H1 (cell line): ENCODE measurements around the gene PKP1. TPM values are rescaled to one million over a fixed set of nuclear protein-coding genes. Genes with fewer than 3 reads are reported as not detected.

Experiments used
- CTCF ChIA-PET: fragments of 300-600 bp; sonication (Branson Sonifier 250); formaldehyde crosslinking; loops from one replicate; lab custom pipeline; 2021; ENCODE audit not compliant: partially characterized antibody; lab: Charles Lee
- POLR2A ChIA-PET: fragments of 300-600 bp; sonication (Branson Sonifier 250); formaldehyde crosslinking; loops from one replicate; lab custom pipeline; 2021; ENCODE audit warnings: inconsistent platforms; ENCODE audit not compliant: partially characterized antibody; lab: Charles Lee
- DNase-seq, 2 experiments: peaks; one replicate each; pipeline versions ENCODE4 v3.0.0 to v3.0.0-alpha.2; 2010 to 2022; ENCODE audit warnings: low spot score in 2 of 2, low read depth in 1 of 2, mixed read lengths in 1 of 2
- FAIRE-seq: peaks from 2 replicates; lab custom pipeline; 2011; peaks lifted over from hg19 to GRCh38; lab: Jason Lieb, UNC
- H2AFZ ChIP-seq: 2 replicates; pipeline ENCODE4 v1.8.1; 2012; ENCODE audit warnings: low read length, inconsistent platforms
- H2AK5ac ChIP-seq: 2 replicates; pipeline ENCODE4 v1.6.1; 2013; ENCODE audit warnings: low read depth, low read length
- H2BK120ac ChIP-seq: replicated peaks from 2 replicates; pipeline ENCODE3; 2013; ENCODE audit warnings: low read depth, low read length, inconsistent platforms
- H2BK12ac ChIP-seq: 2 replicates; pipeline ENCODE4 v1.6.1; 2013; ENCODE audit warnings: low read depth, low read length
- H2BK15ac ChIP-seq: 2 replicates; pipeline ENCODE4 v1.6.1; 2013; ENCODE audit warnings: low read length
- H2BK20ac ChIP-seq: 2 replicates; pipeline ENCODE4 v1.6.1; 2013; ENCODE audit warnings: low read length
- H2BK5ac ChIP-seq: 2 replicates; pipeline ENCODE4 v1.6.1; 2013; ENCODE audit warnings: low read depth, low read length
- H3K14ac ChIP-seq: 2 replicates; pipeline ENCODE4 v1.6.1; 2013; ENCODE audit warnings: inconsistent platforms; ENCODE audit not compliant: insufficient read length
- H3K18ac ChIP-seq: 2 replicates; pipeline ENCODE4 v1.6.1; 2013; ENCODE audit warnings: low read length; ENCODE audit errors: extremely low read depth
- H3K23ac ChIP-seq: 2 replicates; pipeline ENCODE4 v1.6.1; 2013; ENCODE audit warnings: inconsistent platforms; ENCODE audit not compliant: insufficient read length
- H3K23me2 ChIP-seq: 2 replicates; pipeline ENCODE4 v1.6.1; 2013; ENCODE audit warnings: low read depth, low read length
- H3K27ac ChIP-seq: 2 replicates; pipeline ENCODE4 v1.6.1; 2011; ENCODE audit warnings: low read depth, low read length, inconsistent platforms
- H3K27me3 ChIP-seq, 4 experiments: replicated peaks in 1 of 4; 1 replicate in 1 of 4; 2 replicates in 3 of 4; pipeline versions ENCODE4 v1.6.1 to v1.8.1; 2011 to 2013; ENCODE audit warnings: low read length in 3 of 4, mild to moderate bottlenecking in 3 of 4, inconsistent platforms in 2 of 4, mixed read lengths in 2 of 4, moderate library complexity in 1 of 4; ENCODE audit not compliant: control insufficient read depth in 3 of 4, insufficient read depth in 3 of 4; ENCODE audit errors: extremely low read depth in 1 of 4
- H3K36me3 ChIP-seq, 4 experiments: 2 replicates each; pipeline versions ENCODE4 v1.6.1 to v1.8.1; 2011 to 2013; ENCODE audit warnings: mild to moderate bottlenecking in 4 of 4, low read length in 3 of 4, moderate library complexity in 2 of 4, control low read depth in 1 of 4, inconsistent platforms in 1 of 4; ENCODE audit not compliant: insufficient read depth in 4 of 4, control insufficient read depth in 2 of 4
- H3K4ac ChIP-seq: replicated peaks from 2 replicates; pipeline ENCODE3; 2013; ENCODE audit warnings: low read length, low read depth, mixed read lengths, inconsistent platforms; ENCODE audit not compliant: insufficient read length
- H3K4me1 ChIP-seq, 4 experiments: replicated peaks in 1 of 4; 1 replicate in 1 of 4; 2 replicates in 3 of 4; pipeline versions ENCODE4 v1.6.1 to v1.8.1; 2011 to 2013; ENCODE audit warnings: low read length in 3 of 4, inconsistent platforms in 2 of 4, mixed read lengths in 1 of 4; ENCODE audit not compliant: insufficient read depth in 4 of 4, control insufficient read depth in 3 of 4
- H3K4me2 ChIP-seq, 2 experiments: 2 replicates each; pipeline versions ENCODE4 v1.6.1 to v1.8.1; 2011 to 2013; ENCODE audit warnings: low read depth in 2 of 2, low read length in 2 of 2, control low read depth in 1 of 2, inconsistent platforms in 1 of 2, mild to moderate bottlenecking in 1 of 2; ENCODE audit not compliant: insufficient read depth in 1 of 2
- H3K4me3 ChIP-seq, 4 experiments: fragments of 200-600, 300-600 bp in 1 of 4; sonication (generic), shearing (Covaris generic), sonication (Bioruptor Twin) in 1 of 4; 2 replicates each; pipeline versions ENCODE4 v1.5.1 to v1.8.1; 2011 to 2016; ENCODE audit warnings: low read length in 4 of 4, low read depth in 3 of 4, control low read depth in 2 of 4, inconsistent platforms in 2 of 4, mild to moderate bottlenecking in 2 of 4, mixed read lengths in 1 of 4, moderate library complexity in 1 of 4; ENCODE audit not compliant: insufficient read depth in 2 of 4; ENCODE audit errors: extremely low read depth in 1 of 4
- H3K56ac ChIP-seq: replicated peaks from 2 replicates; pipeline ENCODE3; 2013; ENCODE audit warnings: low read depth, mild to moderate bottlenecking, mixed read lengths, low read length, inconsistent platforms; ENCODE audit not compliant: insufficient read length
- H3K79me1 ChIP-seq: 2 replicates; pipeline ENCODE4 v1.6.1; 2013; ENCODE audit warnings: low read depth, low read length, control low read depth
- H3K79me2 ChIP-seq, 2 experiments: 2 replicates each; pipeline versions ENCODE4 v1.6.1 to v1.8.1; 2012 to 2013; ENCODE audit warnings: low read length in 2 of 2, mild to moderate bottlenecking in 2 of 2, inconsistent platforms in 1 of 2; ENCODE audit not compliant: insufficient read depth in 2 of 2, control insufficient read depth in 1 of 2
- H3K9ac ChIP-seq, 4 experiments: replicated peaks in 1 of 4; 1 replicate in 1 of 4; 2 replicates in 3 of 4; pipeline versions ENCODE4 v1.6.1 to v1.8.1; 2011 to 2013; ENCODE audit warnings: low read depth in 3 of 4, low read length in 3 of 4, control low read depth in 2 of 4, mild to moderate bottlenecking in 2 of 4, moderate library complexity in 2 of 4, inconsistent platforms in 1 of 4; ENCODE audit errors: extremely low read depth in 1 of 4
- H3K9me3 ChIP-seq, 2 experiments: 2 replicates each; pipeline versions ENCODE4 v1.6.1 to v1.8.1; 2012 to 2013; ENCODE audit warnings: mild to moderate bottlenecking in 2 of 2, moderate library complexity in 2 of 2, control low read depth in 1 of 2, inconsistent platforms in 1 of 2, low read depth in 1 of 2, low read length in 1 of 2, mixed read lengths in 1 of 2; ENCODE audit not compliant: insufficient read depth in 2 of 2
- H4K20me1 ChIP-seq, 2 experiments: replicated peaks in 1 of 2; 2 replicates each; pipeline versions ENCODE3 to v1.8.1; 2011 to 2013; ENCODE audit warnings: inconsistent platforms in 2 of 2, low read length in 2 of 2, mild to moderate bottlenecking in 1 of 2; ENCODE audit not compliant: insufficient read depth in 2 of 2, control insufficient read depth in 1 of 2
- H4K5ac ChIP-seq: 2 replicates; pipeline ENCODE4 v1.6.1; 2013; ENCODE audit warnings: low read length, low read depth, mixed read lengths, inconsistent platforms; ENCODE audit not compliant: insufficient read length
- H4K8ac ChIP-seq: 2 replicates; pipeline ENCODE4 v1.8.0; 2013; ENCODE audit warnings: mild to moderate bottlenecking, moderate library complexity, low read length, inconsistent platforms; ENCODE audit not compliant: insufficient read depth; ENCODE audit errors: extremely low read depth
- H4K91ac ChIP-seq: replicated peaks from 2 replicates; pipeline ENCODE3; 2013; ENCODE audit warnings: low read length, mixed read lengths, inconsistent platforms; ENCODE audit not compliant: insufficient read length
- EP300 ChIP-seq, 2 experiments: IDR thresholded peaks; 1 replicate in 1 of 2; 2 replicates in 1 of 2; pipeline ENCODE4 v1.6.1; 2011 to 2012; ENCODE audit warnings: low read depth in 2 of 2, low read length in 2 of 2, mild to moderate bottlenecking in 2 of 2, borderline replicate concordance in 1 of 2, inconsistent platforms in 1 of 2, moderate library complexity in 1 of 2
- EZH2 ChIP-seq: fragments of 200-600 bp; sonication (generic); IDR thresholded peaks from 2 replicates; pipeline ENCODE4 v1.7.1; 2012; ENCODE audit warnings: low read depth, mild to moderate bottlenecking, moderate library complexity, low read length, inconsistent platforms; ENCODE audit not compliant: severe bottlenecking
- MAX ChIP-seq: IDR thresholded peaks from 2 replicates; pipeline ENCODE4 v1.6.1; 2012; ENCODE audit warnings: inconsistent platforms
- POLR2A ChIP-seq, 2 experiments: IDR thresholded peaks; 1 replicate in 1 of 2; 2 replicates in 1 of 2; pipeline ENCODE4 v1.6.1; 2011; ENCODE audit warnings: low read depth in 2 of 2, low read length in 2 of 2, mild to moderate bottlenecking in 2 of 2; ENCODE audit errors: control extremely low read depth in 1 of 2
- SRF ChIP-seq: IDR thresholded peaks from 2 replicates; pipeline ENCODE4 v1.6.1; 2011; ENCODE audit warnings: mild to moderate bottlenecking, low read depth, low read length, moderate library complexity
- TBP ChIP-seq: IDR thresholded peaks from 2 replicates; pipeline ENCODE4 v1.6.1; 2011; ENCODE audit warnings: low read depth, low read length, improper control_type of control experiment
- TEAD4 ChIP-seq: IDR thresholded peaks from 2 replicates; pipeline ENCODE4 v1.6.1; 2012; ENCODE audit warnings: low read depth, low read length, inconsistent platforms, mixed read lengths
- WGBS, 2 experiments: shearing (Covaris generic) in 1 of 2; methylation state at CpG; one replicate each; pipeline versions ENCODE4 v1.1.6 to v1.1.7; 2013 to 2015; ENCODE audit warnings: low lambda C conversion rate in 2 of 2, mixed read lengths in 2 of 2, inconsistent platforms in 1 of 2, low coverage in 1 of 2, missing lambda C conversion rate in 1 of 2; ENCODE audit not compliant: insufficient replicate concordance in 2 of 2, insufficient coverage in 1 of 2, insufficient read length in 1 of 2; ENCODE audit errors: extremely low coverage in 1 of 2, missing lambda C conversion rate in 1 of 2; 5-methylcytosine and 5-hydroxymethylcytosine counted together
- polyA plus RNA-seq, 7 experiments: library from polyadenylated mRNA; depleted of rRNA in 3 of 7; stranded (reverse) in 5 of 7; unstranded in 2 of 7; fragments of >200 nt in 5 of 7; fragments of 200-250 nt in 2 of 7; gene quantifications; 1 replicate in 5 of 7; 2 replicates in 1 of 7; 4 replicates in 1 of 7; pipeline versions ENCODE4 v1.2.1 to v1.2.3, GENCODE V29; 2011 to 2013; ENCODE audit warnings: missing spikeins in 2 of 7, mixed read lengths in 2 of 7
- total RNA-seq: library from RNA; stranded (reverse); fragmentation: NEBNext Ultra II Directional; extraction: Animal tissue kit (Norgen Biotek cat#: 25700); gene quantifications from 2 replicates; pipeline ENCODE4 v1.2.1, GENCODE V29; 2021
- TF ChIP-seq, protein P1 (sequence below): IDR thresholded peaks from 2 replicates; pipeline ENCODE4 v1.6.1; 2011; ENCODE audit warnings: low read depth, mild to moderate bottlenecking, low read length; ENCODE audit not compliant: insufficient read depth

Gene PKP1
- total and polyA plus RNA-seq, 2 of the 8 experiments (the other 6 are each of a cell fraction or from before 2014, with no cell fraction given) = 0.21 to 0.95 TPM

- Histone ChIP-seq H3K56ac (no peak overlapping the region), H3K4me1 (peaks cover under 1 to 18% (median 11%) of the 10 kb centered on the region in 4 experiments), H3K14ac (no peak overlapping the region), H3K4me2 (no peak overlapping the region), H3K9me3 (no peaks in the 10 kb centered on the region), H3K9ac (no peak overlapping the region), H4K20me1 (no peaks in the 10 kb centered on the region), H3K23me2 (no peaks in the 10 kb centered on the region; the same call in 1 of the 2 replicates)
- DNase-seq = no peak
- TF ChIP-seq POLR2A (IDR thresholded peaks at IDR 0.05; ENCODE audit: control extremely low read depth in 1 of 2, low read depth in 2 of 2, low read length in 2 of 2) = no peak
- no peak for TF ChIP-seq SRF
- no peak for TF ChIP-seq EP300 (IDR thresholded peaks at IDR 0.05; ENCODE audit: borderline replicate concordance in 1 of 2, low read depth in 2 of 2, low read length in 2 of 2)
- no peak for TF ChIP-seq MAX
- TF ChIP-seq EZH2 = no peak
- TF ChIP-seq TEAD4 = no peak
- TF ChIP-seq TBP = no peak
- TF ChIP-seq, protein P1, sequence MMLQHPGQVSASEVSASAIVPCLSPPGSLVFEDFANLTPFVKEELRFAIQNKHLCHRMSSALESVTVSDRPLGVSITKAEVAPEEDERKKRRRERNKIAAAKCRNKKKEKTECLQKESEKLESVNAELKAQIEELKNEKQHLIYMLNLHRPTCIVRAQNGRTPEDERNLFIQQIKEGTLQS = no peak
- TF ChIP-seq, all 59 proteins: peak for 0
- H3K79me1 ChIP-seq = no peaks in the 10 kb centered on the region
- H3K27ac ChIP-seq = no peak overlapping the region
- no peak overlapping the region for H2BK15ac ChIP-seq
- ChIA-PET POLR2A (interaction anchor here (1.1 to 1.9 kb wide), 5 partner anchors 9 to 26 kb away, joined by 3 to 8 read pairs (median 3); no protein-coding TSS in a partner anchor), CTCF (interaction anchor here (0.6 to 17.6 kb wide), 9 partner anchors 10 to 178 kb away, joined by 3 to 371 read pairs (median 3); partner anchors contain the start of gene LAD1)
- H3K36me3 ChIP-seq = no peaks in the 10 kb centered on the region; a peak in 2 of 8 replicates
- no peaks in the 10 kb centered on the region for H3K79me2 ChIP-seq
- H4K91ac ChIP-seq = no peak overlapping the region
- no peak overlapping the region for H2AFZ ChIP-seq
- no peak overlapping the region for H4K5ac ChIP-seq
- no peak overlapping the region for H2BK20ac ChIP-seq
- H4K8ac ChIP-seq = no peak overlapping the region
- H2BK5ac ChIP-seq = no peak overlapping the region
- H2BK120ac ChIP-seq = no peak overlapping the region
- no peak overlapping the region for H2AK5ac ChIP-seq
- no peak for FAIRE-seq
- H3K4me3 ChIP-seq = no peak overlapping the region
- H3K23ac ChIP-seq = no peak overlapping the region
- 91% methylated on average over 4 of the region's 7 CpGs; no CpG with 5 or more reads in 1 of the 2 experiments for WGBS, 2 experiments
- no peaks in the 10 kb centered on the region for H3K27me3 ChIP-seq
- no peak overlapping the region for H2BK12ac ChIP-seq
- H3K4ac ChIP-seq = no peak overlapping the region
- H3K18ac ChIP-seq = no peak overlapping the region
Observed at GRCh38 chr1:201381130-201381529, 97.8 kb downstream of the PKP1 start.
